GM12878 (cell line): ENCODE measurements around the gene SLC39A1. TPM values are rescaled to one million over a fixed set of nuclear protein-coding genes. Genes with fewer than 3 reads are reported as not detected.
"Not testable (repeated sequence)": the region's sequence is repeated elsewhere in the genome, so short reads cannot be mapped to it uniquely, and the experiment has no call there.

Experiments
- ATAC-seq: fragments of 200-7000 bp; cut with Tn5 transposase; 3 replicates; pipeline ENCODE4 v1.9.1; 2020; ENCODE audit warnings: mild to moderate bottlenecking, moderate library complexity
- BruUV-seq: library from RNA; stranded (reverse); fragments of 400-500 nt; replicated peaks from 2 replicates; lab custom pipeline; 2021; lab: Mats Ljungman, UMichigan
- CTCF ChIA-PET: fragments of 300-600 bp; sonication (Branson Sonifier 250); formaldehyde crosslinking; extraction: SDS; loops from one replicate; lab custom pipeline; 2021; ENCODE audit warnings: inconsistent platforms; lab: Yijun Ruan, JAX
- POLR2A ChIA-PET: fragments of 350-600 bp; formaldehyde crosslinking; extraction: SDS; loops from one replicate; lab custom pipeline; 2021; ENCODE audit warnings: inconsistent platforms; lab: Charles Lee
- RAD21 ChIA-PET: fragments of 300-600 bp; sonication (Branson Sonifier 250); formaldehyde crosslinking; loops from one replicate; lab custom pipeline; 2023; ENCODE audit warnings: antibody characterized with exemption; ENCODE audit not compliant: unreplicated experiment; lab: Charles Lee
- SMC1A ChIA-PET: fragments of 300-600 bp; sonication (Branson Sonifier 250); formaldehyde crosslinking; loops from one replicate; lab custom pipeline; 2023; ENCODE audit not compliant: unreplicated experiment, uncharacterized antibody; lab: Charles Lee
- DNase-seq: peaks from one replicate; pipeline ENCODE4 v3.0.0-alpha.2; 2011; ENCODE audit warnings: low read depth, low spot score
- FAIRE-seq: peaks from 3 replicates; lab custom pipeline; 2011; peaks lifted over from hg19 to GRCh38; lab: Jason Lieb, UNC
- H2AFZ ChIP-seq: 2 replicates; pipeline ENCODE4 v1.6.0; 2011; ENCODE audit warnings: low read depth, low read length, control low read depth; ENCODE audit not compliant: control insufficient read depth
- H3K27ac ChIP-seq: 2 replicates; pipeline ENCODE4 v1.5.1; 2011; ENCODE audit warnings: control low read depth; ENCODE audit not compliant: control insufficient read depth, insufficient read depth
- H3K27me3 ChIP-seq, 2 experiments: replicated peaks in 1 of 2; 2 replicates each; pipeline versions ENCODE4 v1.6.0 to v1.6.1; 2011; ENCODE audit warnings: low read length in 1 of 2; ENCODE audit not compliant: control insufficient read depth in 2 of 2, insufficient read depth in 2 of 2
- H3K36me3 ChIP-seq, 2 experiments: 2 replicates each; pipeline ENCODE4 v1.5.1; 2011; ENCODE audit warnings: low read length in 1 of 2; ENCODE audit not compliant: control insufficient read depth in 2 of 2, insufficient read depth in 2 of 2
- H3K4me1 ChIP-seq: 2 replicates; pipeline ENCODE4 v1.6.1; 2011; ENCODE audit warnings: mild to moderate bottlenecking, low read length, moderate library complexity, mixed read lengths; ENCODE audit not compliant: control insufficient read depth, insufficient read depth
- H3K4me2 ChIP-seq: 2 replicates; pipeline ENCODE4 v1.6.0; 2011; ENCODE audit warnings: control low read depth; ENCODE audit not compliant: control insufficient read depth, insufficient read depth
- H3K4me3 ChIP-seq: fragments of 200-600 bp; sonication (generic); 2 replicates; pipeline ENCODE4 v1.5.1; 2016
- H3K79me2 ChIP-seq: 2 replicates; pipeline ENCODE4 v1.6.0; 2011; ENCODE audit warnings: low read length; ENCODE audit not compliant: control insufficient read depth, insufficient read depth
- H3K9ac ChIP-seq: 2 replicates; pipeline ENCODE4 v1.8.0; 2011; ENCODE audit warnings: low read length, control low read depth, mixed read lengths; ENCODE audit not compliant: control insufficient read depth, insufficient read depth
- H3K9me3 ChIP-seq: replicated peaks from 3 replicates; pipeline ENCODE4 v1.5.1; 2011; ENCODE audit warnings: mild to moderate bottlenecking, low read length; ENCODE audit not compliant: control insufficient read depth, insufficient read depth
- H4K20me1 ChIP-seq: 2 replicates; pipeline ENCODE4 v1.6.0; 2011; ENCODE audit not compliant: control insufficient read depth, insufficient read depth
- E2F8 ChIP-seq: fragments of 450-650 bp; IDR thresholded peaks from 2 replicates; pipeline ENCODE4 v1.6.1; 2018; ENCODE audit warnings: mild to moderate bottlenecking, low read depth, moderate library complexity; ENCODE audit not compliant: partially characterized antibody
- EED ChIP-seq: sonication (generic); IDR thresholded peaks from 2 replicates; pipeline ENCODE4 v1.6.1; 2016; ENCODE audit warnings: antibody characterized with exemption, low read depth
- HDAC2 ChIP-seq: fragments of 200-600 bp; sonication (generic); IDR thresholded peaks from 2 replicates; pipeline ENCODE4 v1.6.1; 2017
- NFYA ChIP-seq: IDR thresholded peaks from 2 replicates; pipeline ENCODE4 v1.6.1; 2011; ENCODE audit warnings: low read depth, mild to moderate bottlenecking, low read length, improper control_type of control experiment, borderline replicate concordance
- SKIL ChIP-seq: fragments of 450-650 bp; IDR thresholded peaks from 2 replicates; pipeline ENCODE4 v1.6.1; 2017; ENCODE audit warnings: mild to moderate bottlenecking, low read depth, inconsistent platforms; ENCODE audit not compliant: poor library complexity, severe bottlenecking
- ZBED1 ChIP-seq: IDR thresholded peaks from 2 replicates; pipeline ENCODE4 v1.6.1; 2016; ENCODE audit warnings: borderline replicate concordance
- WGBS: methylation state at CpG from one replicate; pipeline ENCODE4 v1.1.6; 2016; ENCODE audit warnings: low lambda C conversion rate; ENCODE audit not compliant: insufficient replicate concordance, insufficient coverage; ENCODE audit errors: missing lambda C conversion rate; 5-methylcytosine and 5-hydroxymethylcytosine counted together
- in situ Hi-C: fragments of 300-500 bp; cut with MboI; formaldehyde crosslinking; loops from 9 replicates; pipeline ENCODE4 v1.14.3; 2018; ENCODE audit warnings: mixed read lengths
- intact Hi-C: fragments of 100-400 bp; cut with micrococcal nuclease; formaldehyde crosslinking; loops from one replicate; pipeline ENCODE4 v1.14.2; 2022; ENCODE audit not compliant: unreplicated experiment
- polyA plus RNA-seq, 11 experiments: library from polyadenylated mRNA; depleted of rRNA in 4 of 11; unstranded in 6 of 11; stranded (reverse) in 5 of 11; fragments of >200 nt; fragmentation: Nextera tagmentation in 4 of 11; fragmentation: Illumina TruSeq in 1 of 11; extraction: Ambion mirVana in 4 of 11; extraction: Trizol in 1 of 11; gene quantifications; 1 replicate in 1 of 11; 2 replicates in 10 of 11; pipeline versions ENCODE4 v1.2.1 to v1.2.3, GENCODE V29; 2011 to 2016; ENCODE audit warnings: inconsistent platforms in 2 of 11, missing spikeins in 2 of 11, low read depth in 1 of 11
- total RNA-seq, 4 experiments: library from RNA; depleted of rRNA in 3 of 4; stranded (reverse); fragments of >200 nt in 3 of 4; fragmentation: Illumina TruSeq in 1 of 4; extraction: Trizol in 1 of 4; gene quantifications; 2 replicates each; pipeline versions ENCODE4 v1.2.1 to v1.2.3, GENCODE V29; 2013 to 2021

The SLC39A1 gene
- total and polyA plus RNA-seq, 10 of the 15 experiments (the other 5 are each of a cell fraction or from before 2014, with no cell fraction given) = 8.8 to 98.6 (median 72.4) TPM

- BruUV-seq, H3K27ac ChIP-seq, H3K9me3 ChIP-seq, H3K27me3 ChIP-seq, H3K36me3 ChIP-seq, H3K9ac ChIP-seq, FAIRE-seq, H2AFZ ChIP-seq, in situ Hi-C loops, intact Hi-C loops, H3K4me2 ChIP-seq, ATAC-seq, H3K4me1 ChIP-seq, DNase-seq, H4K20me1 ChIP-seq: not testable (repeated sequence)
- WGBS = 95% methylated on average over 12 of the region's 12 CpGs
- ChIA-PET POLR2A (interaction anchor here (0.5 to 5.3 kb wide), 4 partner anchors 11 to 116 kb away, joined by 4 to 132 read pairs (median 24); partner anchors contain the start of genes CREB3L4, DENND4B, RPS27 and SLC39A1), CTCF (interaction anchor here (1.1 to 6.6 kb wide), 5 partner anchors 8 to 182 kb away, joined by 3 to 62 read pairs (median 13); partner anchors contain the start of genes CREB3L4, RAB13 and RPS27), RAD21 (interaction anchor here (1.2 to 3.4 kb wide), 5 partner anchors 9 to 34 kb away, joined by 3 to 42 read pairs (median 20); partner anchors contain the start of genes CREB3L4, DENND4B, RAB13 and RPS27), SMC1A (interaction anchor here (1.0 to 5.0 kb wide), 13 partner anchors 7 to 406 kb away, joined by 3 to 82 read pairs (median 4); partner anchors contain the start of genes CREB3L4, GATAD2B, RAB13 and SLC39A1)
- Histone ChIP-seq H3K4me3 (peak overlapping the region; percentile 87; the same call in 1 of the 2 replicates), H3K79me2 (peaks cover 22% of the 10 kb centered on the region)
Observed at GRCh38 chr1:153979091-153979490, 15.8 kb upstream of the SLC39A1 start.

GRCh38 chr1:153978274-153978909 lies 15.1 kb upstream of the SLC39A1 start:
- no peak for TF ChIP-seq HDAC2
- no peak for TF ChIP-seq NFYA
- TF ChIP-seq E2F8 = no peak
- no peak for TF ChIP-seq ZBED1
- no peak for TF ChIP-seq SKIL
- no peak for TF ChIP-seq EED
- H3K36me3 ChIP-seq = peaks cover 8 to 12% of the 10 kb centered on the region in 2 experiments
- H3K9ac ChIP-seq = peak overlapping the region; percentile 88
- ChIA-PET SMC1A (interaction anchor here (0.6 to 5.0 kb wide), 21 partner anchors 8 to 406 kb away, joined by 3 to 82 read pairs (median 4); partner anchors contain the start of genes CREB3L4, DENND4B, GATAD2B and RAB13), RAD21 (interaction anchor here (1.1 to 4.0 kb wide), 12 partner anchors 10 to 307 kb away, joined by 3 to 42 read pairs (median 8); partner anchors contain the start of genes CREB3L4, DENND4B, GATAD2B and ILF2), POLR2A (interaction anchor here (0.5 to 5.3 kb wide), 15 partner anchors 8 to 181 kb away, joined by 3 to 132 read pairs (median 6); partner anchors contain the start of genes CREB3L4, CRTC2, DENND4B and GATAD2B), CTCF (interaction anchor here (0.8 to 6.6 kb wide), 17 partner anchors 9 to 468 kb away, joined by 3 to 62 read pairs (median 6); partner anchors contain the start of genes CREB3L4, DENND4B, ILF2 and RAB13)
- no peaks in the 10 kb centered on the region for H3K27me3 ChIP-seq
- intact Hi-C loops = no loop called here
- 55% methylated on average over 9 of the region's 9 CpGs for WGBS
- H4K20me1 ChIP-seq = no peaks in the 10 kb centered on the region
- in situ Hi-C loops = no loop called here
- FAIRE-seq (peak; percentile 23), ATAC-seq (0 out of 3 replicates have a peak, but pooled peaks have one; percentile 2), DNase-seq (no peak)
- H3K4me1 ChIP-seq = peaks cover 4% of the 10 kb centered on the region; the same call in 1 of the 2 replicates
- BruUV-seq = no TSS peak
- H3K4me2 ChIP-seq = peak overlapping the region; percentile 69
- H2AFZ ChIP-seq = peak overlapping the region; percentile 78
- peak overlapping the region; percentile 87 for H3K4me3 ChIP-seq
- peak overlapping the region; percentile 86 for H3K27ac ChIP-seq
- H3K9me3 ChIP-seq = no peaks in the 10 kb centered on the region
- peaks cover 22% of the 10 kb centered on the region for H3K79me2 ChIP-seq
